Measurements from ENCODE around the gene FAM118A.
"Not testable (repeated sequence)": the region's sequence is repeated elsewhere in the genome, so short reads cannot be mapped to it uniquely, and the experiment has no call there.

FAM118A gene

GRCh38 chr22:45330548-45330947 lies 20.8 kb downstream of the FAM118A start:
- DNase-seq (ENCODE audit: low read depth, low spot score) = no peak

- no peak for DNase-seq (ENCODE audit: low read depth, low spot score)
Observed at GRCh38 chr22:45331486-45331885, 21.8 kb downstream of the FAM118A start.

DNA sequence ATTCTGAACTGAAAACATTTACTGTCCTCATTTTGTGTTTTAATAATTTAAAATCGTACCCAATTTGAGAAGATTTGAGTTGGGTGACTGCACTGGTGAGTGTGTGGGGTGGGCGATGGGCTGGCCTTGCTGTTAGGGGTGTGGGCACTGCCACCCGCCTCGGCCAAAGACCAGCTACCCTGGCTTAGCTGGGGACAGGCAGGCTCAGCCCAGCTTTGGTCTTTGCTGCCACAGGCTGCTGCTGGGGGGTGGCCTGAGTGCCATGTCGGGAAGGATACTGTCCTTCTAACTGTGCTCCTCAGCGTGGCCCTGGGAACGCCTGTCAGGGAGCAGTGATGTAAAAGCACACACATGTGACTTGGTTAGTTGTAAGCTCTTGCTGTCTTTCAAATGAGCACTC lies 22.3 kb downstream of the FAM118A start:
- no peak for DNase-seq (ENCODE audit: low read depth, low spot score)

- peak; percentile 45 for DNase-seq (ENCODE audit: low read depth, low spot score)
Observed at GRCh38 chr22:45334068-45334467, 24.3 kb downstream of the FAM118A start.

- DNase-seq (ENCODE audit: low read depth, low spot score) = no peak
Observed at GRCh38 chr22:45334528-45334927, 24.8 kb downstream of the FAM118A start.

DNA sequence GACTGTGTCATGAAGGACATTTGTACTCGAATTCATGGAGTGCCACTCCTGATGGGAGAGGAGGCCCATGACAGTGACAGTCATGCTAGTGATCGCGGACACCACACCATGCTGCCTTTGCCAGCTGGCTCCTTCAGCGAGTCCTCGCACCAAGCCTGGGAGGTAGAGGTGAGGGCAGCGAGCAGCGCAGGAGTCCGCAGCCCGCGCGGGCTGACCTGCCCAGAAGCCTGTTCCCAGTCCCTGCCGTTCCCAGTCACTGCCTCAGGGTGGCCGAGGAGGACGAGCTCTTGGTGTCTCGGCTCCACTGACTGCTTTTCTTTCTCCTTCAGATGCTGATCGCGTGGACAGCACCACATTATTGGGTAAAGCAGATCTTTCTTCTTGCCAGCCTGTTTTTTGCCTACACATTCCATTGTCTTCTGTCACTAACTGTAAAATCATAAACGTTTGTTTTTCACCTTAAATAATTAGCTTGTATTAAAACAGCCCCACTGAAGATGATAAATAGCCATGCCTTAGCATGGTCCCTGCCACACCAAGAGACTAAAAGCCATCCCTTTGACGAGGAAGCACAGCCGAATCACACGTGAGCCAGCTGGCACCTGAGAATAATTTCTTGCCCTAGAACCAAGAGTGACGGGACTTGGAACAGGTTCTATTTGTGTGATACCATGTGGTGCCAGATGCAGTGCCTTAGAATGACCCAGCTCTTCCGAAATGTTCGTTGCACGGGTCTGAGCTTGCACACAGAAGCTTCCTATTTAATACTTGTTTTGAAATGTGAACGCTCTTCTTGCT lies 25.5 kb downstream of the FAM118A start:
- peak; percentile 30 for DNase-seq (ENCODE audit: low read depth, low spot score)

GRCh38 chr22:45335854-45336522 lies 26.3 kb downstream of the FAM118A start:
- no peak for DNase-seq (ENCODE audit: low read depth, low spot score)

DNA sequence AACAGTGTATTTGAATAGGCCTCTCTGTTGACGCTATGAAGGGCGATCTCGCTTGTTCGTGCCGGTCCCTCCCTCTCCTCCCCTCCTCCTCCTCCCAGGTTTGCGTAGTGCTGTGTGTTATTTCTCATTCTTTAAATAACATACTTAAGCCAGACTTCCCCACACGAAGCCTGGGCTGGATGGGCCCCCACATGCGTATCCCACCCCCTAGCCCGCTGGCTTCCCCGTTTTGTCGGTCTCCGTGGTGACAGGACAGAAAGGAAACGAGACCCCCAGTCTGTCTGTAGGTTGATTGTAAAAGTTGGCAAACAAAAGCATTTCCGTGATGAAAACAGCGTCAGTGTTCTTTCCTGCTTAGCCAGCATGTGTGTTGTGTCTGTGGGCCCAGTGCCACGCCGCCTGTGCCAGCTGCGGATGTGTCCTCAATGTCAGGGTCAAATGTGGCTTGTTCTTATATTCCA lies 27.3 kb downstream of the FAM118A start:
- peak; percentile 69 for DNase-seq (ENCODE audit: low read depth, low spot score)

GRCh38 chr22:45337536-45337935 lies 27.8 kb downstream of the FAM118A start:
- no peak for DNase-seq (ENCODE audit: low read depth, low spot score)

GRCh38 chr22:45338795-45339194 lies 29.1 kb downstream of the FAM118A start:
- no peak for DNase-seq (ENCODE audit: low read depth, low spot score)

- no peak for DNase-seq (ENCODE audit: low read depth, low spot score)
Observed at GRCh38 chr22:45340323-45340722, 30.6 kb downstream of the FAM118A start.

- no peak for DNase-seq (ENCODE audit: low read depth, low spot score)
Observed at GRCh38 chr22:45341498-45341897, 31.8 kb downstream of the FAM118A start.

DNA sequence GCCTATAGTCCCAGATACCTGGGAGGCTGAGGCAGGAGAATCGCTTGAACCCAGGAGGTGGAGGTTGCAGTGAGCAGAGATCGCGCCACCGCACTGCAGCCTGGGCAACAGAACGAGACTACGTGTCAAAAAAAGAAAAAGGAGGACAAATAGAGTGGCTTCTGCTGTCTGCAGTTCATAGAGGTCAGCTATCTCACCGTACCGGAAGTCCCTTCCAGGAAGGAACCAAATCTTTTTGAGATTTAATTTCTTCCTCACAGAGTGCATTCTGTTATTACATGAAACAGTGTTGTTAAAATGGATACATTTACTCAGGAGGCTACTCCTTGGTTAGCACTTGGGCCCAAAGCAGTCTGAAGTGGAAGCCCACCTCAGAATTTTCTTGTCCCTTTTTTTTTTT lies 33.4 kb downstream of the FAM118A start:
- DNase-seq (ENCODE audit: low read depth, low spot score) = no peak

DNA sequence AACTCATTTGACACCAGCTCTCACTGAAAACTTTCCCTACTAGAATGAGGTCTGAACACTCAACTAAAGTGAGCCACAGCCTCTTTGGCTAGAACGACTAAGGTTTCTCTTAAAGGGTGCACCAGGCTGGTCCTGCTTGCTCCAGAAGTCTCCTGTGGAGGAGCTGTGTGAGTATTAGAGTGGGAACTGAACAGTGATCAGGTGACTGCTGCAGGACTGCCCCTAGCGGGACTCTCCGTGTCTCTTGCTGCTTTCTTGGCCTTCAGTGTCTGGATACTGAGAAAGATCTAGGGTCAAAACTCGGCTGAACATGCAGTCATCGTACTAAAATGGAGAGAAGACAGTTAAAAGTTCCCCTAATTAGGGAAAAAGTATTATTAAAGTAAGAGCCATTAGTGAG lies 34.6 kb downstream of the FAM118A start:
- DNase-seq (ENCODE audit: low read depth, low spot score) = no peak

- DNase-seq (ENCODE audit: low read depth, low spot score) = no peak
Observed at GRCh38 chr22:45349916-45350315, 40.2 kb downstream of the FAM118A start.

GRCh38 chr22:45351956-45352355 lies 42.2 kb downstream of the FAM118A start:
- DNase-seq (ENCODE audit: low read depth, low spot score) = no peak

DNA sequence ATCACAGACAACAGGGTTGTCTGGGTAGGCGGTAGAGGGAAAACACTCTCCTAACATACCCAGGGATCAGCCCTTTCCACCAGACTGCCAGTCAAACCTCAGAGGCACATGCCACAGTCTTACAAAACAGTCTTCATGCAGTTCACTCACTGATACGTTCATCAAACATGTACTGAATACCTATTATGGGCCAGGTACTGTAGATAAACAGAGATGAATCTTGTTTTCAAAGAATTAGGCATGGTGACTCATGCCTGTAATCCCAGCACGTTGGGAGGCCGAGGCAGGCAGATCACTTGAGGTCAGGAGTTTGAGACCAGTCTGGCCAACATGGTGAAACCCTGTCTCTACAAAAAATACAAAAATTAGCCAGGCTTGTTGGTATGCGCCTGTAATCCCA lies 43.0 kb downstream of the FAM118A start:
- not testable (repeated sequence) for DNase-seq (ENCODE audit: low read depth, low spot score)

DNA sequence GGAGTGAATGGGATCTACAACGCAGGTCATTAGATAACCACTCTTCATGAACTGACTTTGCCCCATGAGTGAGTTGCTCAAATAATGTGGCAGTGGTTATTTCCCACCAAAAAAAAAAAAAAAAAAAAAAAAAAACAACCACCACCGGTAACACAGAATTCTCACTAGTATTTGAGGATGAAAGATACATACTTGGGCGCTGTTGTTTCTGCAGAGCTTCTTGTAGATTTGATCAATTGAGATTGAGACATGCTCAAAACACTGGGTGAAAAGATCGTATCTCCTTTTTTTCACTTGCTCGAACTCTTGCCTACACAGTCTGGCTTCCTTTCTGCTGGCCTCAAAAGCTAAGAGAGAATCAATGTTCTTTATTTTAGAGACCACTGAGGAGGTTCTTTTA lies 44.1 kb downstream of the FAM118A start:
- no peak for DNase-seq (ENCODE audit: low read depth, low spot score)

GRCh38 chr22:45357490-45357889 lies 47.8 kb downstream of the FAM118A start:
- no peak for DNase-seq (ENCODE audit: low read depth, low spot score)

- DNase-seq (ENCODE audit: low read depth, low spot score) = no peak
Observed at GRCh38 chr22:45358127-45358526, 48.4 kb downstream of the FAM118A start.

DNA sequence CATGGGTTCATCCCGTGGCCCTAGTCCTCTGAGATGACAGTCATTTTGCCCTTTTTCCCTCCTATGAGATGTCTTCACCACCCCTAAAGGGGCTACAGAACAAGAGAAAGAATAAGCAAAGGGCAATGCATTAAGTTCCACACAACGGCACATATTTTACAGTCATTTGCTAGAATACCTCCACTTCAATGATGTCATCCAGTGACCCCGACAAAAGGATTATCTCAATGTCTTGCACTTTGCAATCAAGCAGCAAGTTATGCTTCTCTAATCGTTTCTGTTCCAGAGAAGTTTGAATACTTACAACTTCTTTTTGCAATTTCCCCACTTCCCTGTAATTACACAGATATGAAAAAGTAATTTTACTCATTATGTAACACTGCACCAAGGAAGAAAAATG lies 49.9 kb downstream of the FAM118A start:
- DNase-seq (ENCODE audit: low read depth, low spot score) = no peak

DNA sequence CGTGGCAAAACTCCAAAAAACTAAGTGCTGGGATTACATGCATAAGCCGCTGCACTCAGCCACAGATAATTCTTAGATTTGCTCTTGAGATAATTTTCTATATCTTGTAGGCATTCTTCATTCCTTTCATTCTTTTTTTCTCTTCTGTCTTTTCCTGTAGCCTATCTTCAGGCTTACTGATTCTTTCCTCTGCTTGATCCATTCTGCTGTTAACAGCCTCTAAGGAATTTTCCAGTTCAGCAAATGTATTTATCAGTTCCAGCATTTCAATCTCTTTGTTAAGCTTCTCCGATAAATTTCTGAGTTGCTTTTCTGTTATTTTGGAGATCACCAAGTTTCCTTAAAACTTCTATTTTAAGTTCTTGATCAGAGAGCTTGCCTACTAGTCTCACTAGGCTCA lies 57.0 kb downstream of the FAM118A start:
- no peak for DNase-seq (ENCODE audit: low read depth, low spot score)

GRCh38 chr22:45373592-45373991 lies 63.9 kb downstream of the FAM118A start:
- not testable (repeated sequence) for DNase-seq (ENCODE audit: low read depth, low spot score)
